Ascending aorta (tissue), 2 donors: ENCODE data around the gene BUD31. TPM values are rescaled to one million over a fixed set of nuclear protein-coding genes. Genes with fewer than 3 reads are reported as not detected.

Experiments used
- DNase-seq, 2 donors: peaks; one replicate each; pipeline ENCODE4 v3.0.0-alpha.2; 2019; ENCODE audit warnings: low spot score in 2 of 2
- H3K27ac ChIP-seq, 2 donors: fragments of 200-600 bp; sonication (generic); one replicate each; pipeline ENCODE4 v1.5.1; 2016 to 2017; ENCODE audit warnings: mild to moderate bottlenecking in 1 of 2
- H3K27me3 ChIP-seq: fragments of 200-600 bp; sonication (generic); one replicate; pipeline ENCODE4 v1.5.1; 2017
- H3K36me3 ChIP-seq, 2 donors: fragments of 200-600 bp; sonication (generic); one replicate each; pipeline ENCODE4 v1.5.1; 2016
- H3K4me1 ChIP-seq, 2 donors: fragments of 200-600 bp; sonication (generic); one replicate each; pipeline ENCODE4 v1.5.1; 2016 to 2017; ENCODE audit warnings: mild to moderate bottlenecking in 1 of 2
- H3K4me3 ChIP-seq, 2 donors: fragments of 200-600 bp; sonication (generic); one replicate each; pipeline ENCODE4 v1.5.1; 2016 to 2017; ENCODE audit warnings: mild to moderate bottlenecking in 1 of 2
- H3K9me3 ChIP-seq, 2 donors: fragments of 200-600 bp; sonication (generic); one replicate each; pipeline ENCODE4 v1.5.1; 2016
- CTCF ChIP-seq, 3 experiments: fragments of 200-600 bp in 2 of 3; fragments of 450-650 bp in 1 of 3; sonication (generic) in 2 of 3; IDR thresholded peaks; one replicate each; pipeline ENCODE4 v1.5.1; 2016 to 2019; ENCODE audit warnings: antibody characterized with exemption in 3 of 3, mild to moderate bottlenecking in 1 of 3, moderate library complexity in 1 of 3
- intact Hi-C: fragments of 100-400 bp; cut with DNase I; formaldehyde crosslinking; loops from one replicate; pipeline ENCODE4 v1.15.1; 2023
- total RNA-seq: library from RNA; depleted of rRNA; stranded (reverse); fragments of >200 nt; gene quantifications from one replicate; pipeline ENCODE4 v1.1.0, GENCODE V29; 2016

The BUD31 gene
- 41.3 TPM for total RNA-seq

DNA sequence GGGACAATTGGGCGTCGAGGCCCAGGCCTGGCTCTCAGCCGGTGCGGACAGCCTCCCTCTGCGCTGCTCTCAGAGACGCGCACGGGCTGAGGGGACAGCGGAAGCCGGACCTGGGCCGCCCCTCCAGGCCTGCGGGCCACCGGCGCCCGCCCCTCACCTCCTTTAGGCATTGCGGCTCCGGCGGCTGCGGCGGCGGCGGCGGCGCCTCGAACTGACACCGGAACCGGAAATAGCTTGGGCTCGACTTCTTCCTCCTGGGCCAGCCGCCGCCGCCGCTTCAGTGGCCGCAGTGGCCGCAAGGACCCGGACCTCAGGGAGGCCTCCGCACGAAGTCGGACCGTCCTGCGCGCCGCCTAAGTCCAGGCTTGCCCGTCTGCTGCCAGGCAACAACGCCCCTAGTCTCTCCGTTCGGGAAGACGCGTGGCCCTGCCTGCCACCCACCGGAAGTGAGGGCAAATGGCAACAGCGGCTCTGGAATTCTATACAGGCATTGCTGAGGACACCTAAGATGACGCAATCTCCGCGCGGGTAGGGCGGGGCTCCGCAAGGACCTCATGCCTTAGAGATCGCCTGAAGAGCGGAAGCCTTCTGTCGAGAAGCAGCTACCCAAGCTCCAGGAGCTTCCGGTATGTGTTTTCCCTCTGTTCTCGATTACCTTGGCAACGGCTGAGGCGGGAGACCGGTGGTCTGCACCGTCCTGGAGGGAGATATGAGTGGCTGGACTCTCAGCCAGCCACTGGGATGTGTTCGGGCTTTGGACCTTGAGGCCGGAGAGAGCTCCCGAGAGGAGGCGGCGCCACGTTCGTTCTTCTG lies at the start of gene BUD31, which contains the start of gene PDAP1:
BUD31 (plus strand) TSS at position 591 of the 813 bp plus-strand sequence. CDS start 2,124 bp downstream, outside the sequence.
PDAP1 (minus strand) TSS at position 219 of the 813 bp plus-strand sequence; CDS start at position 170, 49 bp downstream.
- peak; percentile 74 to 94 for DNase-seq
- peaks cover 13 to 16% of the 10 kb centered on the region in 2 donors for H3K4me1 ChIP-seq
- intact Hi-C loops = loop anchor here (1.0 to 5.0 kb wide), 5 partner anchors 15 to 81 kb away; partner anchors contain the start of genes ARPC1A, CPSF4, PTCD1 and ZNF789

GRCh38 chr7:99359465-99360154 lies 49.2 kb upstream of the BUD31 start:
- no peak overlapping the region for H3K4me3 ChIP-seq
- intact Hi-C loops = no loop called here
- no peak overlapping the region for H3K27ac ChIP-seq
- no peaks in the 10 kb centered on the region for H3K9me3 ChIP-seq
- no peaks in the 10 kb centered on the region for H3K4me1 ChIP-seq
- peaks cover 91 to 97% of the 10 kb centered on the region in 2 donors for H3K36me3 ChIP-seq
- no peak for TF ChIP-seq CTCF (IDR thresholded peaks at IDR 0.05)
- no peak for DNase-seq
- no peaks in the 10 kb centered on the region for H3K27me3 ChIP-seq

More for the DNA sequence above, at the start of gene BUD31, which contains the start of gene PDAP1:
- Histone ChIP-seq H3K4me3 (peak within 1 kb of the TSS; percentile 85 to 97), H3K27me3 (no peaks in the 10 kb centered on the region), H3K9me3 (no peaks in the 10 kb centered on the region), H3K36me3 (peaks cover 29 to 48% of the 10 kb centered on the region in 2 donors), H3K27ac (peak within 1 kb of the TSS; percentile 98 to 99)
- TF ChIP-seq CTCF (IDR thresholded peaks at IDR 0.05) = peak in 1 of 3 experiments; percentile 27

GRCh38 chr7:99362801-99363200 lies 46.0 kb upstream of the BUD31 start:
- DNase-seq = no peak
- intact Hi-C loops = no loop called here
- H3K4me3 ChIP-seq = no peak overlapping the region
- H3K27me3 ChIP-seq = no peaks in the 10 kb centered on the region
- H3K27ac ChIP-seq = no peak overlapping the region
- H3K4me1 ChIP-seq = no peaks in the 10 kb centered on the region
- no peaks in the 10 kb centered on the region for H3K9me3 ChIP-seq
- peaks cover 89 to 96% of the 10 kb centered on the region in 2 donors for H3K36me3 ChIP-seq
- no peak for TF ChIP-seq CTCF (IDR thresholded peaks at IDR 0.05)

DNA sequence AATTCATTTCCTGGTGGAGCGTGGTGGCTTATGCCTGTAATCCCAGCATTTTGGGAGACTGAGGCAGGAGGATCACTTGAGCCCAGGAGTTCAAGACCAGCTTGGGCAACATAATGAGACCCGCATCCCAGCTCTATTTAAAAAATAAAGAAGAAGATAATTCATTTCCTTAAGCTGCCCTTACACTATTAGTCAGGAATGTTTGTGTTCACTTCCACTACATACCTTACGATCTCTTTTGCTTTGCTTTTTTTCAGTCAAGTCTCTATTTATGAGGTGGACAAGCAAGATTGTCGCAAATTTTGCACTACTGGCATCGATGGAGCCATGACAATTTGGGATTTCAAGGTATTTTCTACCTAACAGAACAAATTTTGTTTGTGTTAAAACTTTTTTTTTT lies 45.5 kb upstream of the BUD31 start:
- intact Hi-C loops = no loop called here
- Histone ChIP-seq H3K36me3 (peaks cover 84 to 91% of the 10 kb centered on the region in 2 donors), H3K27ac (no peak overlapping the region), H3K4me1 (no peaks in the 10 kb centered on the region), H3K4me3 (no peak overlapping the region), H3K9me3 (no peaks in the 10 kb centered on the region), H3K27me3 (no peaks in the 10 kb centered on the region)
- no peak for DNase-seq
- TF ChIP-seq CTCF (IDR thresholded peaks at IDR 0.05) = no peak

- no peaks in the 10 kb centered on the region for H3K9me3 ChIP-seq
- no peak for DNase-seq
- no peak overlapping the region for H3K4me3 ChIP-seq
- no peak overlapping the region for H3K27ac ChIP-seq
- peak; percentile 21 to 43 (median 23) for TF ChIP-seq CTCF (IDR thresholded peaks at IDR 0.05)
- intact Hi-C loops = no loop called here
- H3K27me3 ChIP-seq = no peaks in the 10 kb centered on the region
- no peaks in the 10 kb centered on the region for H3K4me1 ChIP-seq
- peaks cover 61 to 68% of the 10 kb centered on the region in 2 donors for H3K36me3 ChIP-seq
These were observed 43.2 kb upstream of the BUD31 start for GRCh38 chr7:99365318-99366141.
